Neural cell (in vitro differentiated cells): ENCODE results near the gene SREK1IP1.
"Not testable (repeated sequence)": the region's sequence is repeated elsewhere in the genome, so short reads cannot be mapped to it uniquely, and the experiment has no call there.

Experiments used
- CTCF ChIP-seq: fragments of 450-650 bp; IDR thresholded peaks from 2 replicates; pipeline ENCODE4 v1.5.1; 2014; ENCODE audit warnings: antibody characterized with exemption, mild to moderate bottlenecking, moderate library complexity; ENCODE audit not compliant: poor library complexity, severe bottlenecking
- EZH2 ChIP-seq: fragments of 200-600, 300-800 bp; shearing (Covaris generic), sonication (generic); IDR thresholded peaks from 2 replicates; pipeline ENCODE4 v1.6.1; 2014; ENCODE audit warnings: antibody characterized with exemption, low read length, borderline replicate concordance, mild to moderate bottlenecking; ENCODE audit not compliant: insufficient read depth, poor library complexity, severe bottlenecking
- POLR2AphosphoS5 ChIP-seq: IDR thresholded peaks from 2 replicates; pipeline ENCODE4 v1.6.1; 2012

DNA sequence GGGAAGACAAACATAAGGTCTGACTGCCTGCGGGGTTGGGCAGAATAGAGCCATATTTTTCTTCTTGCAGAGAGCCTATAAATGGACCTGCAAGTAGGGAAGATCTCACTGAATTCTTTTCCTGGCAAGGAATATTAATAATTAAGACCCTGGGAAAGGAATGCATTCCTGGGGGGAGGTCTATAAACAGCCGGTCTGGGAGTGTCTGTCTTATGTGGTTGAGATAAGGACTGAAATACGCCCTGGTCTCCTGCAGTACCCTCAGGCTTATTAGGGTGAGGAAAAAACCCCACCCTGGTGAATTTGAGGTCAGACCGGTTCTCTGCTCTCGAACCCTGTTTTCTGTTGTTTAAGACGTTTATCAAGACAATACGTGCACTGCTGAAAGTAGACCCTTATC is 72.1 kb downstream of the SREK1IP1 start:
- TF ChIP-seq CTCF, POLR2AphosphoS5, EZH2: not testable (repeated sequence)
